HepG2 (cell line): ENCODE data around the gene MSI2. TPM values are rescaled to one million over a fixed set of nuclear protein-coding genes. Genes with fewer than 3 reads are reported as not detected.

Experiments
- AHR ChIP-seq: IDR thresholded peaks from 2 replicates; pipeline ENCODE4 v1.6.1; 2018; ENCODE audit warnings: missing genetic modification reagents, missing compliant biosample characterization
- BCLAF1 ChIP-seq: fragments of 450-650 bp; IDR thresholded peaks from 2 replicates; pipeline ENCODE4 v1.6.1; 2017; ENCODE audit warnings: mild to moderate bottlenecking
- IKZF5 ChIP-seq: IDR thresholded peaks from 2 replicates; pipeline ENCODE4 v1.6.1; 2018; ENCODE audit warnings: missing genetic modification reagents, mild to moderate bottlenecking, missing compliant biosample characterization
- POGZ ChIP-seq: sonication (generic); formaldehyde crosslinking; IDR thresholded peaks from 2 replicates; pipeline ENCODE4 v1.4.0; 2020; ENCODE audit warnings: mild to moderate bottlenecking, missing genetic modification reagents
- U2AF1 ChIP-seq: fragments of 200-400 bp; formaldehyde crosslinking; optimal IDR thresholded peaks from 2 replicates; pipeline ENCODE3; 2017; ENCODE audit warnings: mild to moderate bottlenecking, low read depth, low read length
- ZBTB44 ChIP-seq: sonication (generic); formaldehyde crosslinking; IDR thresholded peaks from 2 replicates; pipeline ENCODE4 v1.4.0; 2020; ENCODE audit warnings: missing genetic modification reagents
- ZNF629 ChIP-seq: sonication (generic); formaldehyde crosslinking; conservative IDR thresholded peaks from 2 replicates; pipeline ENCODE4 v1.5.0; 2020; ENCODE audit warnings: missing genetic modification reagents
- ZNF720 ChIP-seq: sonication (generic); formaldehyde crosslinking; IDR thresholded peaks from 2 replicates; pipeline ENCODE4 v1.4.0; 2020; ENCODE audit warnings: missing genetic modification reagents
- ZNF782 ChIP-seq: sonication (generic); formaldehyde crosslinking; IDR thresholded peaks from 2 replicates; pipeline ENCODE4 v1.4.0; 2020; ENCODE audit warnings: missing genetic modification reagents, mild to moderate bottlenecking, borderline replicate concordance
- ZNF83 ChIP-seq: sonication (generic); formaldehyde crosslinking; IDR thresholded peaks from 2 replicates; pipeline ENCODE4 v1.4.0; 2020; ENCODE audit warnings: missing genetic modification reagents, mild to moderate bottlenecking, borderline replicate concordance
- ZNF879 ChIP-seq: sonication (generic); formaldehyde crosslinking; IDR thresholded peaks from 2 replicates; pipeline ENCODE4 v1.8.1; 2023; ENCODE audit warnings: missing genetic modification reagents
- polyA plus RNA-seq, 8 experiments: library from polyadenylated mRNA; depleted of rRNA in 3 of 8; stranded (reverse) in 7 of 8; unstranded in 1 of 8; fragments of >200 nt; fragmentation: Illumina TruSeq in 4 of 8; extraction: Trizol in 4 of 8; gene quantifications; 2 replicates each; pipeline versions ENCODE4 v1.2.1 to v1.2.3, GENCODE V29; 2011 to 2016; ENCODE audit warnings: low read depth in 4 of 8, missing spikeins in 1 of 8, mixed read lengths in 1 of 8; ENCODE audit not compliant: insufficient read depth in 1 of 8
- total RNA-seq, 5 experiments: library from RNA; depleted of rRNA; stranded (reverse); fragments of >200 nt; fragmentation: Illumina TruSeq; extraction: Trizol; gene quantifications; 2 replicates each; pipeline ENCODE4 v1.2.3, GENCODE V29; 2016; ENCODE audit warnings: low read depth in 1 of 5
- TF ChIP-seq, protein P1 (sequence below): sonication (generic); formaldehyde crosslinking; IDR thresholded peaks from 2 replicates; pipeline ENCODE4 v1.5.0; 2020; ENCODE audit warnings: missing genetic modification reagents, mild to moderate bottlenecking, borderline replicate concordance
- TF ChIP-seq, protein P2 (sequence below): sonication (generic); formaldehyde crosslinking; IDR thresholded peaks from 2 replicates; pipeline ENCODE4 v1.5.0; 2020; ENCODE audit warnings: mild to moderate bottlenecking, missing genetic modification reagents
- TF ChIP-seq, protein P3 (sequence below): IDR thresholded peaks from 2 replicates; pipeline ENCODE4 v1.6.1; 2012; ENCODE audit warnings: low read depth, low read length, improper control_type of control experiment
- TF ChIP-seq, protein P4 (sequence below): sonication (generic); formaldehyde crosslinking; conservative IDR thresholded peaks from 2 replicates; pipeline ENCODE4 v1.8.0; 2022; ENCODE audit warnings: low read depth, missing genetic modification reagents

MSI2 gene
- total and polyA plus RNA-seq, 2 of the 13 experiments (the other 11 are each of a cell fraction or from before 2014, with no cell fraction given) = 77.5 to 78.4 TPM

GRCh38 chr17:57377094-57377493, 120.8 kb downstream of the MSI2 start (continued):
- TF ChIP-seq ZBTB44 (CRISPR knock-in tag) (0 out of 2 replicates have a peak, but pooled peaks have one; percentile 60), ZNF782 (CRISPR knock-in tag) (no peak), ZNF879 (CRISPR knock-in tag) (no peak), AHR (no peak), BCLAF1 (no peak), ZNF629 (CRISPR knock-in tag) (0 out of 2 replicates have a peak, but pooled peaks have one; percentile 25), IKZF5 (CRISPR knock-in tag) (peak; percentile 62; the same call in 1 of the 2 replicates), U2AF1 (no peak), ZNF720 (CRISPR knock-in tag) (no peak), POGZ (CRISPR knock-in tag) (0 out of 2 replicates have a peak, but pooled peaks have one; percentile 47), ZNF83 (no peak)
- TF ChIP-seq, protein P1, sequence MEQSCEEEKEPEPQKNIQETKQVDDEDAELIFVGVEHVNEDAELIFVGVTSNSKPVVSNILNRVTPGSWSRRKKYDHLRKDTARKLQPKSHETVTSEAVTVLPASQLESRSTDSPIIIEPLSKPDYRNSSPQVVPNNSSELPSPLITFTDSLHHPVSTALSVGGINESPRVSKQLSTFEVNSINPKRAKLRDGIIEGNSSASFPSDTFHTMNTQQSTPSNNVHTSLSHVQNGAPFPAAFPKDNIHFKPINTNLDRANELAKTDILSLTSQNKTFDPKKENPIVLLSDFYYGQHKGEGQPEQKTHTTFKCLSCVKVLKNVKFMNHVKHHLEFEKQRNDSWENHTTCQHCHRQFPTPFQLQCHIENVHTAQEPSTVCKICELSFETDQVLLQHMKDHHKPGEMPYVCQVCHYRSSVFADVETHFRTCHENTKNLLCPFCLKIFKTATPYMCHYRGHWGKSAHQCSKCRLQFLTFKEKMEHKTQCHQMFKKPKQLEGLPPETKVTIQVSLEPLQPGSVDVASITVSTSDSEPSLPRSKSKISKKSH (CRISPR knock-in tag) = no peak
- TF ChIP-seq, protein P2, sequence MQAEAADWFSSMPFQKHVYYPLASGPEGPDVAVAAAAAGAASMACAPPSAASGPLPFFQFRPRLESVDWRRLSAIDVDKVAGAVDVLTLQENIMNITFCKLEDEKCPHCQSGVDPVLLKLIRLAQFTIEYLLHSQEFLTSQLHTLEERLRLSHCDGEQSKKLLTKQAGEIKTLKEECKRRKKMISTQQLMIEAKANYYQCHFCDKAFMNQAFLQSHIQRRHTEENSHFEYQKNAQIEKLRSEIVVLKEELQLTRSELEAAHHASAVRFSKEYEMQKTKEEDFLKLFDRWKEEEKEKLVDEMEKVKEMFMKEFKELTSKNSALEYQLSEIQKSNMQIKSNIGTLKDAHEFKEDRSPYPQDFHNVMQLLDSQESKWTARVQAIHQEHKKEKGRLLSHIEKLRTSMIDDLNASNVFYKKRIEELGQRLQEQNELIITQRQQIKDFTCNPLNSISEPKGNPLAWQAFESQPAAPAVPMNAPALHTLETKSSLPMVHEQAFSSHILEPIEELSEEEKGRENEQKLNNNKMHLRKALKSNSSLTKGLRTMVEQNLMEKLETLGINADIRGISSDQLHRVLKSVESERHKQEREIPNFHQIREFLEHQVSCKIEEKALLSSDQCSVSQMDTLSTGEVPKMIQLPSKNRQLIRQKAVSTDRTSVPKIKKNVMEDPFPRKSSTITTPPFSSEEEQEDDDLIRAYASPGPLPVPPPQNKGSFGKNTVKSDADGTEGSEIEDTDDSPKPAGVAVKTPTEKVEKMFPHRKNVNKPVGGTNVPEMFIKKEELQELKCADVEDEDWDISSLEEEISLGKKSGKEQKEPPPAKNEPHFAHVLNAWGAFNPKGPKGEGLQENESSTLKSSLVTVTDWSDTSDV = no peak
- TF ChIP-seq, protein P3, sequence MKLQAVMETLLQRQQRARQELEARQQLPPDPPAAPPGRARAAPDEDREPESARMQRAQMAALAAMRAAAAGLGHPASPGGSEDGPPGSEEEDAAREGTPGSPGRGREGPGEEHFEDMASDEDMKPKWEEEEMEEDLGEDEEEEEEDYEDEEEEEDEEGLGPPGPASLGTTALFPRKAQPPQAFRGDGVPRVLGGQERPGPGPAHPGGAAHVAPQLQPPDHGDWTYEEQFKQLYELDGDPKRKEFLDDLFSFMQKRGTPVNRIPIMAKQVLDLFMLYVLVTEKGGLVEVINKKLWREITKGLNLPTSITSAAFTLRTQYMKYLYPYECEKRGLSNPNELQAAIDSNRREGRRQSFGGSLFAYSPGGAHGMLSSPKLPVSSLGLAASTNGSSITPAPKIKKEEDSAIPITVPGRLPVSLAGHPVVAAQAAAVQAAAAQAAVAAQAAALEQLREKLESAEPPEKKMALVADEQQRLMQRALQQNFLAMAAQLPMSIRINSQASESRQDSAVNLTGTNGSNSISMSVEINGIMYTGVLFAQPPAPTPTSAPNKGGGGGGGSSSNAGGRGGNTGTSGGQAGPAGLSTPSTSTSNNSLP = no peak
- TF ChIP-seq, protein P4, sequence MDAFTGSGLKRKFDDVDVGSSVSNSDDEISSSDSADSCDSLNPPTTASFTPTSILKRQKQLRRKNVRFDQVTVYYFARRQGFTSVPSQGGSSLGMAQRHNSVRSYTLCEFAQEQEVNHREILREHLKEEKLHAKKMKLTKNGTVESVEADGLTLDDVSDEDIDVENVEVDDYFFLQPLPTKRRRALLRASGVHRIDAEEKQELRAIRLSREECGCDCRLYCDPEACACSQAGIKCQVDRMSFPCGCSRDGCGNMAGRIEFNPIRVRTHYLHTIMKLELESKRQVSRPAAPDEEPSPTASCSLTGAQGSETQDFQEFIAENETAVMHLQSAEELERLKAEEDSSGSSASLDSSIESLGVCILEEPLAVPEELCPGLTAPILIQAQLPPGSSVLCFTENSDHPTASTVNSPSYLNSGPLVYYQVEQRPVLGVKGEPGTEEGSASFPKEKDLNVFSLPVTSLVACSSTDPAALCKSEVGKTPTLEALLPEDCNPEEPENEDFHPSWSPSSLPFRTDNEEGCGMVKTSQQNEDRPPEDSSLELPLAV (CRISPR knock-in tag) = no peak
